Measurements from ENCODE around the gene CLBA1.

Gene CLBA1

DNA sequence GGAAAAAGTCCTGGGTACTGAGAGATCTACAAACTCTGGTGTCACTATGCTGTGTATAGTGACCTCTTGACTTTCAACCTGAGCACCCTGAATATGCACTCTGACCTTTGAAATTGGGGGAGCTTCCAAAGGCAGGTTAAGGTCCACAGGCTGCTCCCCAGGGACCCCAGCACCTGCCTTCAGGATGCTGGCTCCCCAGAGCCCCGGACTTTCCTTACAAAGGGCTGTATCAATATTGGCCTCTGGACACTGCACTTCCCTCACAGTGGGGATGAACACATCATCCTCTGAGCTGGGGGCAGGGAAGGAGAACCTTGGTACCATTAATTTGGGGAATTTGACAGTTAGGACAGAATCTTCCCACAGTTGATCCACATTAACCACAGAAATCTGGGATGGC lies 46.6 kb upstream of the CLBA1 start:
- H3K9ac ChIP-seq (ENCODE audit: low read length) = no peak overlapping the region
- H3K4me1 ChIP-seq (ENCODE audit: low read length) = no peaks in the 10 kb centered on the region
- no peak overlapping the region for H3K27ac ChIP-seq (ENCODE audit: low read length)
- H3F3A ChIP-seq (ENCODE audit: insufficient read depth, low read length) = no peaks in the 10 kb centered on the region
- H3K9me3 ChIP-seq (replicated peaks; ENCODE audit: insufficient read depth, low read length) = no peaks in the 10 kb centered on the region
- TF ChIP-seq EZH2 (optimal IDR thresholded peaks at IDR 0.05; ENCODE audit: low read depth, low read length) (no peak), EZH2phosphoT487 (IDR thresholded peaks at IDR 0.05; ENCODE audit: low read length) (no peak)
- TF ChIP-seq, protein P1, sequence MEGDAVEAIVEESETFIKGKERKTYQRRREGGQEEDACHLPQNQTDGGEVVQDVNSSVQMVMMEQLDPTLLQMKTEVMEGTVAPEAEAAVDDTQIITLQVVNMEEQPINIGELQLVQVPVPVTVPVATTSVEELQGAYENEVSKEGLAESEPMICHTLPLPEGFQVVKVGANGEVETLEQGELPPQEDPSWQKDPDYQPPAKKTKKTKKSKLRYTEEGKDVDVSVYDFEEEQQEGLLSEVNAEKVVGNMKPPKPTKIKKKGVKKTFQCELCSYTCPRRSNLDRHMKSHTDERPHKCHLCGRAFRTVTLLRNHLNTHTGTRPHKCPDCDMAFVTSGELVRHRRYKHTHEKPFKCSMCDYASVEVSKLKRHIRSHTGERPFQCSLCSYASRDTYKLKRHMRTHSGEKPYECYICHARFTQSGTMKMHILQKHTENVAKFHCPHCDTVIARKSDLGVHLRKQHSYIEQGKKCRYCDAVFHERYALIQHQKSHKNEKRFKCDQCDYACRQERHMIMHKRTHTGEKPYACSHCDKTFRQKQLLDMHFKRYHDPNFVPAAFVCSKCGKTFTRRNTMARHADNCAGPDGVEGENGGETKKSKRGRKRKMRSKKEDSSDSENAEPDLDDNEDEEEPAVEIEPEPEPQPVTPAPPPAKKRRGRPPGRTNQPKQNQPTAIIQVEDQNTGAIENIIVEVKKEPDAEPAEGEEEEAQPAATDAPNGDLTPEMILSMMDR (IDR thresholded peaks at IDR 0.05; ENCODE audit: low read length) = no peak
- no peaks in the 10 kb centered on the region for H3K36me3 ChIP-seq (replicated peaks; ENCODE audit: insufficient read depth, low read length)
- no peak for DNase-seq
- H3K79me2 ChIP-seq (ENCODE audit: low read length) = no peaks in the 10 kb centered on the region
- no peaks in the 10 kb centered on the region for H4K20me1 ChIP-seq (ENCODE audit: insufficient read depth, low read length)
- H3K4me3 ChIP-seq (ENCODE audit: low read length) = no peak overlapping the region
- no peaks in the 10 kb centered on the region for H3K9me2 ChIP-seq (replicated peaks; ENCODE audit: insufficient read depth, low read length)
- H2AFZ ChIP-seq (ENCODE audit: low read length) = no peak overlapping the region
- no peak overlapping the region for H3K4me2 ChIP-seq (ENCODE audit: low read depth, low read length)
- H3K27me3 ChIP-seq (replicated peaks; ENCODE audit: insufficient read depth, low read length) = peaks cover 45% of the 10 kb centered on the region

DNA sequence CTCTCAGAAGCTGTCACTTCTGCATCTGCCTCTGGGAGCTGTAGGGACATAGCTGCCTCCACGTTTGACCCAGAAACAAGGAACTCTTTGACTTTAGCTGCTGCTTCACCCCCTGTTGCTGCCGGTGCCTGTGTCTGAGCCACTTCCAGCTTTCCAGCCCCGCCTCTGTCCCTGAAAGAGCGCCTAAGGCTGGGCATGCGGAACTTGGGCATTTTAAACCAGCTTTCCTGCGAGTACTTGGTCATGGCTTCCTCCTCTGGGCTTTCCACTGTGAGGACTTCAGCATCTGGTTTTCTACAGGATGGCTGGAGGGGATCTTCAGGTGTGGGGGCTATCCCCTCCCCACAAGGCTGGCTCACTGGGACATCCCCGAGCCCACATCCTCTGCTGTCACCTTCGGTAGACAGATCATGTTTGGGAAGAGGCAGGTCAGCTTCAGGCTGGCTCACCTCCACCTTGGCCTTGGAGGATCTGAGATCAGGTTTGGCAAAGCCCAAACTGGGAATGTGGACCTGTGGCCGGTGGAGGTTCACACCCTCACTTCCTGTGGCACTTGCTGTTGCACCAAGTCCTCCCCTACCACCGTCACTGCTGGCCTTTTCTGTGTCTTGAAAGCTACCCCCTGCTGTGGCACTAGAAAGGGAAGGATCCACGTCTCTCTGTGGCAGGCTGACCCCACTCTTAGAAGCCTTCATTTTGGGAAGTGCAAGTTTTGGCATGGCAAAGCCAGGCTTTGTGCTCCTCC lies 45.8 kb upstream of the CLBA1 start:
- Histone ChIP-seq H2AFZ (ENCODE audit: low read length) (no peak overlapping the region), H3K4me2 (ENCODE audit: low read depth, low read length) (no peak overlapping the region), H3K9ac (ENCODE audit: low read length) (no peak overlapping the region), H3K9me3 (replicated peaks; ENCODE audit: insufficient read depth, low read length) (no peaks in the 10 kb centered on the region), H3K27ac (ENCODE audit: low read length) (no peak overlapping the region), H3K4me3 (ENCODE audit: low read length) (no peak overlapping the region), H3K9me2 (replicated peaks; ENCODE audit: insufficient read depth, low read length) (no peaks in the 10 kb centered on the region), H3K4me1 (ENCODE audit: low read length) (no peaks in the 10 kb centered on the region), H3K36me3 (replicated peaks; ENCODE audit: insufficient read depth, low read length) (no peaks in the 10 kb centered on the region), H3K79me2 (ENCODE audit: low read length) (no peaks in the 10 kb centered on the region), H3F3A (ENCODE audit: insufficient read depth, low read length) (no peaks in the 10 kb centered on the region), H3K27me3 (replicated peaks; ENCODE audit: insufficient read depth, low read length) (peaks cover 39% of the 10 kb centered on the region), H4K20me1 (ENCODE audit: insufficient read depth, low read length) (no peaks in the 10 kb centered on the region)
- TF ChIP-seq, protein P1 (IDR thresholded peaks at IDR 0.05; ENCODE audit: low read length) = no peak
- TF ChIP-seq EZH2 (optimal IDR thresholded peaks at IDR 0.05; ENCODE audit: low read depth, low read length) = no peak
- TF ChIP-seq EZH2phosphoT487 (IDR thresholded peaks at IDR 0.05; ENCODE audit: low read length) = no peak
- DNase-seq = no peak

DNA sequence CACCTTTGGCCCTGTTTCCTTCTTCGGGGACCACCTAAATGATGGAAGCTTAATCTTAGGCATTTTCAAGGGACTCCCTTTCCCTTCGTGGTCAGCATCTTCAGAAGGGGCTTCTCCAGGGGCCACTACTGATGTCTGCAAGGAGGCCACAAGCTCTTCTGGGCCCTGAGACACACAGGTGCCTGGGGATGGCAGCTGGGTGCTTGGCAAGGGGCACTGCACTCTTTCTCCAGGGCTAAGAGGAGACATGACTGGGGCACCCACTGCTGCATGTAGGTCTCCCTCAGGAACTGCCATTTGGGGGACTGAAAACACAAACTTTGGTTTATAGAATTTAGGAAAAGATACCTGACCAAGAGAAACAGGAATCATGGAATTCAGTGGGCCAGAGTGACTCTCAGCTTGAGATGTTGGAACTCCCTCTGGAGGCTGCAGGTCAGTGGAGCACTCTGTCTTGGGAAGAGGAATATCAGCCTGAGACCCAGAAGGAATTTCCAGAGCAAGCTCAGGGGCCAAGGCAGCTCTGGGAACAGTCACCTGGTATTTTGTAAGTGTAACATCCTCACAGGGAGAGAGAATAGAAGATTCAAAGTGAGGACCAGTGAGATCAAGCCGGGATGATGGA lies 45.0 kb upstream of the CLBA1 start:
- Histone ChIP-seq H3K4me3 (ENCODE audit: low read length) (no peak overlapping the region), H3F3A (ENCODE audit: insufficient read depth, low read length) (no peaks in the 10 kb centered on the region), H3K9ac (ENCODE audit: low read length) (no peak overlapping the region), H3K27me3 (replicated peaks; ENCODE audit: insufficient read depth, low read length) (peaks cover 39% of the 10 kb centered on the region), H2AFZ (ENCODE audit: low read length) (no peak overlapping the region), H4K20me1 (ENCODE audit: insufficient read depth, low read length) (no peaks in the 10 kb centered on the region), H3K36me3 (replicated peaks; ENCODE audit: insufficient read depth, low read length) (no peaks in the 10 kb centered on the region), H3K9me2 (replicated peaks; ENCODE audit: insufficient read depth, low read length) (no peaks in the 10 kb centered on the region), H3K4me1 (ENCODE audit: low read length) (no peaks in the 10 kb centered on the region), H3K9me3 (replicated peaks; ENCODE audit: insufficient read depth, low read length) (no peaks in the 10 kb centered on the region), H3K4me2 (ENCODE audit: low read depth, low read length) (no peak overlapping the region), H3K27ac (ENCODE audit: low read length) (no peak overlapping the region), H3K79me2 (ENCODE audit: low read length) (no peaks in the 10 kb centered on the region)
- no peak for DNase-seq
- TF ChIP-seq, protein P1 (IDR thresholded peaks at IDR 0.05; ENCODE audit: low read length) = no peak

Measured in MM.1S (cell line).